ENCODE measurements around the gene HECTD1.
"Not testable (repeated sequence)": the region's sequence is repeated elsewhere in the genome, so short reads cannot be mapped to it uniquely, and the experiment has no call there.

The HECTD1 gene

GRCh38 chr14:31138301-31138700 is 69.3 kb downstream of the HECTD1 start:
- DNase-seq: no peak

GRCh38 chr14:31137214-31137889 is 70.2 kb downstream of the HECTD1 start:
- DNase-seq: no peak

- DNase-seq: no peak
Observed at GRCh38 chr14:31133133-31133532, 74.5 kb downstream of the HECTD1 start.

GRCh38 chr14:31128601-31129526 is 78.7 kb downstream of the HECTD1 start:
- DNase-seq: no peak

GRCh38 chr14:31127690-31128089 is 79.9 kb downstream of the HECTD1 start:
- DNase-seq: no peak

GRCh38 chr14:31126680-31127079 is 80.9 kb downstream of the HECTD1 start:
- no peak for DNase-seq

GRCh38 chr14:31125231-31125630 is 82.4 kb downstream of the HECTD1 start:
- no peak for DNase-seq

- DNase-seq: no peak
Observed at GRCh38 chr14:31124197-31124596, 83.4 kb downstream of the HECTD1 start.

- DNase-seq: no peak
Observed at GRCh38 chr14:31122921-31123320, 84.7 kb downstream of the HECTD1 start.

GRCh38 chr14:31122098-31122611 is 85.4 kb downstream of the HECTD1 start:
- no peak for DNase-seq

GRCh38 chr14:31118892-31119291 is 88.7 kb downstream of the HECTD1 start:
- no peak for DNase-seq

GRCh38 chr14:31113794-31114193 is 93.8 kb downstream of the HECTD1 start:
- no peak for DNase-seq

- no peak for DNase-seq
Observed at GRCh38 chr14:31110872-31111271, 96.7 kb downstream of the HECTD1 start.

- no peak for DNase-seq
Observed at GRCh38 chr14:31109257-31109656, 98.3 kb downstream of the HECTD1 start.

GRCh38 chr14:31106768-31107167 is 100.8 kb downstream of the HECTD1 start:
- DNase-seq: no peak

- DNase-seq: no peak
Observed at GRCh38 chr14:31097081-31097480, 110.5 kb downstream of the HECTD1 start.

- no peak for DNase-seq
Observed at GRCh38 chr14:31096255-31096654, 111.3 kb downstream of the HECTD1 start.

- DNase-seq: not testable (repeated sequence)
Observed at GRCh38 chr14:31095817-31096216, 111.8 kb downstream of the HECTD1 start.

- not testable (repeated sequence) for DNase-seq
Observed at GRCh38 chr14:31093884-31094839, 113.4 kb downstream of the HECTD1 start.

GRCh38 chr14:31092160-31092708 is 115.4 kb downstream of the HECTD1 start:
- DNase-seq: no peak

GRCh38 chr14:31090883-31091764 is 116.5 kb downstream of the HECTD1 start:
- DNase-seq: peak; percentile 73

All from amniotic stem cell (primary cell).